GM23338 (cell line): Measurements from ENCODE around the gene FAF1. TPM values are rescaled to one million over a fixed set of nuclear protein-coding genes. Genes with fewer than 3 reads are reported as not detected.

ENCODE experiments used
- ATAC-seq: fragments of 200-7000 bp; cut with Tn5 transposase; 3 replicates; pipeline ENCODE4 v1.9.1; 2020
- DNase-seq: peaks from one replicate; pipeline ENCODE4 v3.0.0-alpha.2; 2015; ENCODE audit warnings: low spot score
- H2AFZ ChIP-seq: fragments of 200-600 bp; sonication (generic); 2 replicates; pipeline ENCODE4 v1.8.0; 2016; ENCODE audit warnings: antibody characterized with exemption, mild to moderate bottlenecking, moderate library complexity
- H3F3A ChIP-seq: fragments of 200-600 bp; sonication (generic); replicated peaks from 2 replicates; pipeline ENCODE4 v1.8.0; 2017; ENCODE audit warnings: antibody characterized with exemption, mixed run types, low read depth
- H3K27ac ChIP-seq: fragments of 200-600 bp; sonication (generic); 2 replicates; pipeline ENCODE4 v1.6.1; 2016; ENCODE audit warnings: low read depth
- H3K27me3 ChIP-seq: fragments of 200-600 bp; sonication (generic); 2 replicates; pipeline ENCODE4 v1.8.0; 2016; ENCODE audit warnings: mild to moderate bottlenecking, mixed run types, moderate library complexity; ENCODE audit not compliant: insufficient read depth
- H3K36me3 ChIP-seq: fragments of 200-600 bp; sonication (generic); 2 replicates; pipeline ENCODE4 v1.8.0; 2016; ENCODE audit warnings: mild to moderate bottlenecking; ENCODE audit not compliant: insufficient read depth
- H3K4me1 ChIP-seq: fragments of 200-600 bp; sonication (generic); 2 replicates; pipeline ENCODE4 v1.8.0; 2016; ENCODE audit warnings: mild to moderate bottlenecking, moderate library complexity; ENCODE audit not compliant: insufficient read depth
- H3K4me2 ChIP-seq: fragments of 200-600 bp; sonication (generic); 2 replicates; pipeline ENCODE4 v1.7.1; 2017; ENCODE audit warnings: mixed run types
- H3K4me3 ChIP-seq: fragments of 200-600 bp; sonication (generic); 2 replicates; pipeline ENCODE4 v1.6.1; 2016; ENCODE audit warnings: mixed run types
- H3K79me2 ChIP-seq: fragments of 200-600 bp; sonication (generic); replicated peaks from 2 replicates; pipeline ENCODE4 v1.8.0; 2017; ENCODE audit warnings: mild to moderate bottlenecking; ENCODE audit not compliant: insufficient read depth
- H3K9me2 ChIP-seq: fragments of 200-600 bp; sonication (generic); 2 replicates; pipeline ENCODE4 v1.8.0; 2017; ENCODE audit not compliant: insufficient read depth
- H4K20me1 ChIP-seq: fragments of 200-600 bp; sonication (generic); replicated peaks from 2 replicates; pipeline ENCODE4 v1.8.0; 2017; ENCODE audit warnings: mild to moderate bottlenecking; ENCODE audit not compliant: insufficient read depth
- H3K27ac Mint-ChIP-seq: 2 replicates; pipeline ENCODE4 v1.8.0; 2020; ENCODE audit warnings: inconsistent platforms, mild to moderate bottlenecking, moderate library complexity, mixed read lengths
- H3K27me3 Mint-ChIP-seq: 3 replicates; pipeline ENCODE4 v1.8.0; 2022; ENCODE audit warnings: low read depth, mild to moderate bottlenecking, moderate library complexity, mixed read lengths, inconsistent platforms; ENCODE audit not compliant: insufficient read depth, poor library complexity
- H3K36me3 Mint-ChIP-seq: 3 replicates; pipeline ENCODE4 v1.8.0; 2021; ENCODE audit warnings: low read depth, mild to moderate bottlenecking, inconsistent platforms, moderate library complexity, mixed read lengths
- H3K4me1 Mint-ChIP-seq: 3 replicates; pipeline ENCODE4 v1.8.0; 2020; ENCODE audit warnings: mild to moderate bottlenecking, inconsistent platforms, mixed read lengths
- H3K4me3 Mint-ChIP-seq: 3 replicates; pipeline ENCODE4 v1.8.0; 2021; ENCODE audit warnings: moderate library complexity, mild to moderate bottlenecking, inconsistent platforms, mixed read lengths
- H3K9me3 Mint-ChIP-seq: 3 replicates; pipeline ENCODE4 v1.8.0; 2020; ENCODE audit warnings: moderate library complexity, mild to moderate bottlenecking, inconsistent platforms, mixed read lengths
- CREB1 ChIP-seq: fragments of 250-450 bp; sonication (Bioruptor Pico); IDR thresholded peaks from 2 replicates; pipeline ENCODE4 v1.5.0; 2020; ENCODE audit warnings: low read depth, mild to moderate bottlenecking, moderate library complexity
- EZH2phosphoT487 ChIP-seq: fragments of 200-600 bp; sonication (generic); IDR thresholded peaks from one replicate; pipeline ENCODE4 v1.8.1; 2018; ENCODE audit warnings: antibody characterized with exemption; ENCODE audit not compliant: unreplicated experiment
- JUNB ChIP-seq: IDR thresholded peaks from one replicate; pipeline ENCODE4 v1.6.1; 2016; ENCODE audit warnings: antibody characterized with exemption; ENCODE audit not compliant: unreplicated experiment
- NANOG ChIP-seq: IDR thresholded peaks from 2 replicates; pipeline ENCODE4 v1.6.1; 2016; ENCODE audit warnings: antibody characterized with exemption, borderline replicate concordance
- STAT1 ChIP-seq: IDR thresholded peaks from one replicate; pipeline ENCODE4 v1.6.1; 2016; ENCODE audit warnings: antibody characterized with exemption; ENCODE audit not compliant: unreplicated experiment
- ZNF114 ChIP-seq: fragments of 250-450 bp; sonication (Bioruptor Pico); IDR thresholded peaks from 2 replicates; pipeline ENCODE4 v1.5.0; 2020; ENCODE audit warnings: mild to moderate bottlenecking, moderate library complexity
- polyA plus RNA-seq: library from polyadenylated mRNA; unstranded; fragments of >200 nt; fragmentation: Nextera tagmentation; extraction: Ambion mirVana; gene quantifications from 2 replicates; pipeline ENCODE4 v1.2.1, GENCODE V29; 2016
- total RNA-seq: library from RNA; depleted of rRNA; stranded (reverse); fragments of >200 nt; shearing (Covaris generic); gene quantifications from 2 replicates; pipeline ENCODE4 v1.2.3, GENCODE V29; 2014
- TF ChIP-seq, protein P1 (sequence below): IDR thresholded peaks from one replicate; pipeline ENCODE4 v1.6.1; 2018; ENCODE audit warnings: antibody characterized with exemption; ENCODE audit not compliant: unreplicated experiment
- TF ChIP-seq, protein P2 (sequence below): fragments of 250-450 bp; sonication (Bioruptor Pico); IDR thresholded peaks from 2 replicates; pipeline ENCODE4 v1.5.0; 2020; ENCODE audit warnings: mild to moderate bottlenecking, moderate library complexity
- TF ChIP-seq, protein P3 (sequence below): IDR thresholded peaks from 2 replicates; pipeline ENCODE4 v1.6.1; 2016; ENCODE audit warnings: antibody characterized with exemption
- TF ChIP-seq, protein P4 (sequence below), 2 experiments: fragments of 200-600 bp in 1 of 2; sonication (generic) in 1 of 2; conservative IDR thresholded peaks; 2 replicates each; pipeline versions ENCODE4 v1.5.1 to v1.6.1; 2016 to 2017; ENCODE audit warnings: antibody characterized with exemption in 2 of 2, low read depth in 2 of 2, mild to moderate bottlenecking in 2 of 2, moderate library complexity in 1 of 2

The FAF1 gene
- total and polyA plus RNA-seq, 2 experiments from 2014 or later = 24.1 to 53.2 TPM

DNA sequence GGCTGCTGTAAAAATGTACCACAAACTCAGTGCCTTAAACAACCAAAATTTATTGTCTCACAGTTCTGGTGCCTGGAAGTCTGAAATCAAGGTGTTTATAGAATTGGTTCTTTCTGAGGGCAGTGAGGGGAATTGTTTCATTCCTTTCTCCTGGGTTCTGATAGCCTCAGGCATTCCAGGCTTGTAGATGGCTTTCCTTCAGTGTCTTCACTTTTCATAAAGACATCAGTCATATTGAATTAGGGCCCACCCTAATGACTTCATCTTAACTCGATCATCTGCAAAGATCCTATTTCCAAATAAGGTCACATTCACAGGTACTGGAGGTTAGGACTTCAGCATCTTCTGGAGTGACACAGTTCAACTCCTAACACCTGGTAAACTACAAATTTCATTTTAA is 25.0 kb upstream of the FAF1 start:
- TF ChIP-seq CREB1 (CRISPR knock-in tag) (no peak), NANOG (no peak), STAT1 (no peak), JUNB (no peak), EZH2phosphoT487 (no peak), ZNF114 (CRISPR knock-in tag) (no peak)
- TF ChIP-seq, protein P1, sequence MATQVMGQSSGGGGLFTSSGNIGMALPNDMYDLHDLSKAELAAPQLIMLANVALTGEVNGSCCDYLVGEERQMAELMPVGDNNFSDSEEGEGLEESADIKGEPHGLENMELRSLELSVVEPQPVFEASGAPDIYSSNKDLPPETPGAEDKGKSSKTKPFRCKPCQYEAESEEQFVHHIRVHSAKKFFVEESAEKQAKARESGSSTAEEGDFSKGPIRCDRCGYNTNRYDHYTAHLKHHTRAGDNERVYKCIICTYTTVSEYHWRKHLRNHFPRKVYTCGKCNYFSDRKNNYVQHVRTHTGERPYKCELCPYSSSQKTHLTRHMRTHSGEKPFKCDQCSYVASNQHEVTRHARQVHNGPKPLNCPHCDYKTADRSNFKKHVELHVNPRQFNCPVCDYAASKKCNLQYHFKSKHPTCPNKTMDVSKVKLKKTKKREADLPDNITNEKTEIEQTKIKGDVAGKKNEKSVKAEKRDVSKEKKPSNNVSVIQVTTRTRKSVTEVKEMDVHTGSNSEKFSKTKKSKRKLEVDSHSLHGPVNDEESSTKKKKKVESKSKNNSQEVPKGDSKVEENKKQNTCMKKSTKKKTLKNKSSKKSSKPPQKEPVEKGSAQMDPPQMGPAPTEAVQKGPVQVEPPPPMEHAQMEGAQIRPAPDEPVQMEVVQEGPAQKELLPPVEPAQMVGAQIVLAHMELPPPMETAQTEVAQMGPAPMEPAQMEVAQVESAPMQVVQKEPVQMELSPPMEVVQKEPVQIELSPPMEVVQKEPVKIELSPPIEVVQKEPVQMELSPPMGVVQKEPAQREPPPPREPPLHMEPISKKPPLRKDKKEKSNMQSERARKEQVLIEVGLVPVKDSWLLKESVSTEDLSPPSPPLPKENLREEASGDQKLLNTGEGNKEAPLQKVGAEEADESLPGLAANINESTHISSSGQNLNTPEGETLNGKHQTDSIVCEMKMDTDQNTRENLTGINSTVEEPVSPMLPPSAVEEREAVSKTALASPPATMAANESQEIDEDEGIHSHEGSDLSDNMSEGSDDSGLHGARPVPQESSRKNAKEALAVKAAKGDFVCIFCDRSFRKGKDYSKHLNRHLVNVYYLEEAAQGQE = no peak
- TF ChIP-seq, protein P2, sequence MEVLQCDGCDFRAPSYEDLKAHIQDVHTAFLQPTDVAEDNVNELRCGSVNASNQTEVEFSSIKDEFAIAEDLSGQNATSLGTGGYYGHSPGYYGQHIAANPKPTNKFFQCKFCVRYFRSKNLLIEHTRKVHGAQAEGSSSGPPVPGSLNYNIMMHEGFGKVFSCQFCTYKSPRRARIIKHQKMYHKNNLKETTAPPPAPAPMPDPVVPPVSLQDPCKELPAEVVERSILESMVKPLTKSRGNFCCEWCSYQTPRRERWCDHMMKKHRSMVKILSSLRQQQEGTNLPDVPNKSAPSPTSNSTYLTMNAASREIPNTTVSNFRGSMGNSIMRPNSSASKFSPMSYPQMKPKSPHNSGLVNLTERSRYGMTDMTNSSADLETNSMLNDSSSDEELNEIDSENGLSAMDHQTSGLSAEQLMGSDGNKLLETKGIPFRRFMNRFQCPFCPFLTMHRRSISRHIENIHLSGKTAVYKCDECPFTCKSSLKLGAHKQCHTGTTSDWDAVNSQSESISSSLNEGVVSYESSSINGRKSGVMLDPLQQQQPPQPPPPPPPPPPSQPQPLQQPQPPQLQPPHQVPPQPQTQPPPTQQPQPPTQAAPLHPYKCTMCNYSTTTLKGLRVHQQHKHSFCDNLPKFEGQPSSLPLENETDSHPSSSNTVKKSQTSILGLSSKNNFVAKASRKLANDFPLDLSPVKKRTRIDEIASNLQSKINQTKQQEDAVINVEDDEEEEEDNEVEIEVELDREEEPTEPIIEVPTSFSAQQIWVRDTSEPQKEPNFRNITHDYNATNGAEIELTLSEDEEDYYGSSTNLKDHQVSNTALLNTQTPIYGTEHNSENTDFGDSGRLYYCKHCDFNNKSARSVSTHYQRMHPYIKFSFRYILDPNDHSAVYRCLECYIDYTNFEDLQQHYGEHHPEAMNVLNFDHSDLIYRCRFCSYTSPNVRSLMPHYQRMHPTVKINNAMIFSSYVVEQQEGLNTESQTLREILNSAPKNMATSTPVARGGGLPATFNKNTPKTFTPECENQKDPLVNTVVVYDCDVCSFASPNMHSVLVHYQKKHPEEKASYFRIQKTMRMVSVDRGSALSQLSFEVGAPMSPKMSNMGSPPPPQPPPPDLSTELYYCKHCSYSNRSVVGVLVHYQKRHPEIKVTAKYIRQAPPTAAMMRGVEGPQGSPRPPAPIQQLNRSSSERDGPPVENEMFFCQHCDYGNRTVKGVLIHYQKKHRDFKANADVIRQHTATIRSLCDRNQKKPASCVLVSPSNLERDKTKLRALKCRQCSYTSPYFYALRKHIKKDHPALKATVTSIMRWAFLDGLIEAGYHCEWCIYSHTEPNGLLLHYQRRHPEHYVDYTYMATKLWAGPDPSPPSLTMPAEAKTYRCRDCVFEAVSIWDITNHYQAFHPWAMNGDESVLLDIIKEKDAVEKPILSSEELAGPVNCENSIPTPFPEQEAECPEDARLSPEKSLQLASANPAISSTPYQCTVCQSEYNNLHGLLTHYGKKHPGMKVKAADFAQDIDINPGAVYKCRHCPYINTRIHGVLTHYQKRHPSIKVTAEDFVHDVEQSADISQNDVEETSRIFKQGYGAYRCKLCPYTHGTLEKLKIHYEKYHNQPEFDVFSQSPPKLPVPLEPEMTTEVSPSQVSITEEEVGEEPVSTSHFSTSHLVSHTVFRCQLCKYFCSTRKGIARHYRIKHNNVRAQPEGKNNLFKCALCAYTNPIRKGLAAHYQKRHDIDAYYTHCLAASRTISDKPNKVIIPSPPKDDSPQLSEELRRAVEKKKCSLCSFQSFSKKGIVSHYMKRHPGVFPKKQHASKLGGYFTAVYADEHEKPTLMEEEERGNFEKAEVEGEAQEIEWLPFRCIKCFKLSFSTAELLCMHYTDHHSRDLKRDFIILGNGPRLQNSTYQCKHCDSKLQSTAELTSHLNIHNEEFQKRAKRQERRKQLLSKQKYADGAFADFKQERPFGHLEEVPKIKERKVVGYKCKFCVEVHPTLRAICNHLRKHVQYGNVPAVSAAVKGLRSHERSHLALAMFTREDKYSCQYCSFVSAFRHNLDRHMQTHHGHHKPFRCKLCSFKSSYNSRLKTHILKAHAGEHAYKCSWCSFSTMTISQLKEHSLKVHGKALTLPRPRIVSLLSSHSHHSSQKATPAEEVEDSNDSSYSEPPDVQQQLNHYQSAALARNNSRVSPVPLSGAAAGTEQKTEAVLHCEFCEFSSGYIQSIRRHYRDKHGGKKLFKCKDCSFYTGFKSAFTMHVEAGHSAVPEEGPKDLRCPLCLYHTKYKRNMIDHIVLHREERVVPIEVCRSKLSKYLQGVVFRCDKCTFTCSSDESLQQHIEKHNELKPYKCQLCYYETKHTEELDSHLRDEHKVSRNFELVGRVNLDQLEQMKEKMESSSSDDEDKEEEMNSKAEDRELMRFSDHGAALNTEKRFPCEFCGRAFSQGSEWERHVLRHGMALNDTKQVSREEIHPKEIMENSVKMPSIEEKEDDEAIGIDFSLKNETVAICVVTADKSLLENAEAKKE (CRISPR knock-in tag) = no peak
- TF ChIP-seq, protein P3, sequence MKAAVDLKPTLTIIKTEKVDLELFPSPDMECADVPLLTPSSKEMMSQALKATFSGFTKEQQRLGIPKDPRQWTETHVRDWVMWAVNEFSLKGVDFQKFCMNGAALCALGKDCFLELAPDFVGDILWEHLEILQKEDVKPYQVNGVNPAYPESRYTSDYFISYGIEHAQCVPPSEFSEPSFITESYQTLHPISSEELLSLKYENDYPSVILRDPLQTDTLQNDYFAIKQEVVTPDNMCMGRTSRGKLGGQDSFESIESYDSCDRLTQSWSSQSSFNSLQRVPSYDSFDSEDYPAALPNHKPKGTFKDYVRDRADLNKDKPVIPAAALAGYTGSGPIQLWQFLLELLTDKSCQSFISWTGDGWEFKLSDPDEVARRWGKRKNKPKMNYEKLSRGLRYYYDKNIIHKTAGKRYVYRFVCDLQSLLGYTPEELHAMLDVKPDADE = no peak
- TF ChIP-seq, protein P4, sequence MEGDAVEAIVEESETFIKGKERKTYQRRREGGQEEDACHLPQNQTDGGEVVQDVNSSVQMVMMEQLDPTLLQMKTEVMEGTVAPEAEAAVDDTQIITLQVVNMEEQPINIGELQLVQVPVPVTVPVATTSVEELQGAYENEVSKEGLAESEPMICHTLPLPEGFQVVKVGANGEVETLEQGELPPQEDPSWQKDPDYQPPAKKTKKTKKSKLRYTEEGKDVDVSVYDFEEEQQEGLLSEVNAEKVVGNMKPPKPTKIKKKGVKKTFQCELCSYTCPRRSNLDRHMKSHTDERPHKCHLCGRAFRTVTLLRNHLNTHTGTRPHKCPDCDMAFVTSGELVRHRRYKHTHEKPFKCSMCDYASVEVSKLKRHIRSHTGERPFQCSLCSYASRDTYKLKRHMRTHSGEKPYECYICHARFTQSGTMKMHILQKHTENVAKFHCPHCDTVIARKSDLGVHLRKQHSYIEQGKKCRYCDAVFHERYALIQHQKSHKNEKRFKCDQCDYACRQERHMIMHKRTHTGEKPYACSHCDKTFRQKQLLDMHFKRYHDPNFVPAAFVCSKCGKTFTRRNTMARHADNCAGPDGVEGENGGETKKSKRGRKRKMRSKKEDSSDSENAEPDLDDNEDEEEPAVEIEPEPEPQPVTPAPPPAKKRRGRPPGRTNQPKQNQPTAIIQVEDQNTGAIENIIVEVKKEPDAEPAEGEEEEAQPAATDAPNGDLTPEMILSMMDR (conservative IDR thresholded peaks at IDR 0.05; ENCODE audit: low read depth in 2 of 2) = no peak
- Histone ChIP-seq H3K36me3 (no peaks in the 10 kb centered on the region), H2AFZ (no peak overlapping the region), H3K4me3 (no peak overlapping the region), H3K27ac (no peak overlapping the region), H3K27me3 (peaks cover 52% of the 10 kb centered on the region), H3K4me2 (no peak overlapping the region), H4K20me1 (no peaks in the 10 kb centered on the region), H3K9me2 (no peaks in the 10 kb centered on the region), H3K79me2 (no peaks in the 10 kb centered on the region), H3F3A (no peaks in the 10 kb centered on the region), H3K4me1 (no peaks in the 10 kb centered on the region)
- Mint-ChIP-seq H3K4me1 (no peaks in the 10 kb centered on the region), H3K36me3 (no peaks in the 10 kb centered on the region), H3K9me3 (no peaks in the 10 kb centered on the region), H3K4me3 (no peak overlapping the region), H3K27me3 (peaks cover 20% of the 10 kb centered on the region), H3K27ac (no peak overlapping the region)
- DNase-seq (no peak), ATAC-seq (no peak)
